Progenitor cell of endocrine pancreas (in vitro differentiated cells): ENCODE measurements around the gene CPNE2. TPM values are rescaled to one million over a fixed set of nuclear protein-coding genes. Genes with fewer than 3 reads are reported as not detected.

Source experiments
- DNase-seq: peaks from one replicate; pipeline ENCODE4 v3.0.0; 2021; ENCODE audit warnings: low spot score; ENCODE audit not compliant: unreplicated experiment
- H3K27ac Mint-ChIP-seq: 2 replicates; pipeline ENCODE4 v1.8.0; 2021; ENCODE audit warnings: mild to moderate bottlenecking, moderate library complexity, mixed read lengths
- H3K27me3 Mint-ChIP-seq: 2 replicates; pipeline ENCODE4 v1.8.0; 2021; ENCODE audit warnings: mixed read lengths
- H3K36me3 Mint-ChIP-seq: 2 replicates; pipeline ENCODE4 v1.8.0; 2022; ENCODE audit warnings: mixed read lengths; ENCODE audit not compliant: insufficient read depth
- H3K4me1 Mint-ChIP-seq: 2 replicates; pipeline ENCODE4 v1.8.0; 2021; ENCODE audit warnings: low read depth, mixed read lengths
- H3K4me3 Mint-ChIP-seq: 2 replicates; pipeline ENCODE4 v1.8.0; 2021; ENCODE audit warnings: low read depth, mild to moderate bottlenecking, moderate library complexity, mixed read lengths
- H3K9me3 Mint-ChIP-seq: 2 replicates; pipeline ENCODE4 v1.8.0; 2021; ENCODE audit warnings: low read depth, mixed read lengths
- total RNA-seq: library from RNA; stranded (reverse); gene quantifications from 2 replicates; pipeline ENCODE4 v1.2.1, GENCODE V29; 2021
- TF ChIP-seq, protein P1 (sequence below): fragments of 200-600 bp; sonication (generic); IDR thresholded peaks from one replicate; pipeline ENCODE4 v1.5.0; 2021; ENCODE audit warnings: antibody characterized with exemption, mild to moderate bottlenecking; ENCODE audit not compliant: unreplicated experiment

Gene CPNE2
- total RNA-seq, 1 donor from 2014 or later = 6.7 TPM

- Mint-ChIP-seq H3K36me3 (no peaks in the 10 kb centered on the region), H3K9me3 (no peaks in the 10 kb centered on the region), H3K27me3 (peaks cover 14% of the 10 kb centered on the region), H3K4me1 (peaks cover 3% of the 10 kb centered on the region), H3K27ac (no peak overlapping the region), H3K4me3 (no peak overlapping the region)
- no peak for DNase-seq
- TF ChIP-seq, protein P1, sequence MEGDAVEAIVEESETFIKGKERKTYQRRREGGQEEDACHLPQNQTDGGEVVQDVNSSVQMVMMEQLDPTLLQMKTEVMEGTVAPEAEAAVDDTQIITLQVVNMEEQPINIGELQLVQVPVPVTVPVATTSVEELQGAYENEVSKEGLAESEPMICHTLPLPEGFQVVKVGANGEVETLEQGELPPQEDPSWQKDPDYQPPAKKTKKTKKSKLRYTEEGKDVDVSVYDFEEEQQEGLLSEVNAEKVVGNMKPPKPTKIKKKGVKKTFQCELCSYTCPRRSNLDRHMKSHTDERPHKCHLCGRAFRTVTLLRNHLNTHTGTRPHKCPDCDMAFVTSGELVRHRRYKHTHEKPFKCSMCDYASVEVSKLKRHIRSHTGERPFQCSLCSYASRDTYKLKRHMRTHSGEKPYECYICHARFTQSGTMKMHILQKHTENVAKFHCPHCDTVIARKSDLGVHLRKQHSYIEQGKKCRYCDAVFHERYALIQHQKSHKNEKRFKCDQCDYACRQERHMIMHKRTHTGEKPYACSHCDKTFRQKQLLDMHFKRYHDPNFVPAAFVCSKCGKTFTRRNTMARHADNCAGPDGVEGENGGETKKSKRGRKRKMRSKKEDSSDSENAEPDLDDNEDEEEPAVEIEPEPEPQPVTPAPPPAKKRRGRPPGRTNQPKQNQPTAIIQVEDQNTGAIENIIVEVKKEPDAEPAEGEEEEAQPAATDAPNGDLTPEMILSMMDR = no peak
Measured at GRCh38 chr16:57143149-57143921, 51.0 kb downstream of the CPNE2 start.

DNA sequence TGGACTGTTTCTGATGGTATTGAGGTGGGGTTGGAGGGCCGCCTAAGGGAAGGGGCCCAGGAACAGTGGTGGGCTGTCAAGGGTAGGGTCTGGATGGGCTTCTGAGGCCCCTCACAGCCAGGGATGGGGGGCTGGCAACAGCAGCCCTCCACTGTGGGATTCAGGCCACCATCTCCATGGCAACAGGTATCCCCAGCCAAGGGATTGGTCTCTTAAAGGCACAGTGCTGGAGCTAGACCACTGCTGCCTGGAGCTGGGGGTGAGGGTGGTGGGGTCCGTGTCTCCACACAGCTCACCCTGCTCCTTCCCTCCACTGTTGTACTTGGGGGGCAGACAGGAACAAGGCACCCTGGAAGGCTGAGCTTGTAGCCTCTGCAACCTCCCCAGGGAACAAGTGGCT lies 51.6 kb downstream of the CPNE2 start:
- DNase-seq = no peak
- peaks cover 8% of the 10 kb centered on the region for H3K27me3 Mint-ChIP-seq
- H3K27ac Mint-ChIP-seq = no peak overlapping the region
- H3K9me3 Mint-ChIP-seq = no peaks in the 10 kb centered on the region
- no peak overlapping the region for H3K4me3 Mint-ChIP-seq
- H3K36me3 Mint-ChIP-seq = no peaks in the 10 kb centered on the region
- TF ChIP-seq, protein P1 = no peak
- peaks cover 3% of the 10 kb centered on the region for H3K4me1 Mint-ChIP-seq

DNA sequence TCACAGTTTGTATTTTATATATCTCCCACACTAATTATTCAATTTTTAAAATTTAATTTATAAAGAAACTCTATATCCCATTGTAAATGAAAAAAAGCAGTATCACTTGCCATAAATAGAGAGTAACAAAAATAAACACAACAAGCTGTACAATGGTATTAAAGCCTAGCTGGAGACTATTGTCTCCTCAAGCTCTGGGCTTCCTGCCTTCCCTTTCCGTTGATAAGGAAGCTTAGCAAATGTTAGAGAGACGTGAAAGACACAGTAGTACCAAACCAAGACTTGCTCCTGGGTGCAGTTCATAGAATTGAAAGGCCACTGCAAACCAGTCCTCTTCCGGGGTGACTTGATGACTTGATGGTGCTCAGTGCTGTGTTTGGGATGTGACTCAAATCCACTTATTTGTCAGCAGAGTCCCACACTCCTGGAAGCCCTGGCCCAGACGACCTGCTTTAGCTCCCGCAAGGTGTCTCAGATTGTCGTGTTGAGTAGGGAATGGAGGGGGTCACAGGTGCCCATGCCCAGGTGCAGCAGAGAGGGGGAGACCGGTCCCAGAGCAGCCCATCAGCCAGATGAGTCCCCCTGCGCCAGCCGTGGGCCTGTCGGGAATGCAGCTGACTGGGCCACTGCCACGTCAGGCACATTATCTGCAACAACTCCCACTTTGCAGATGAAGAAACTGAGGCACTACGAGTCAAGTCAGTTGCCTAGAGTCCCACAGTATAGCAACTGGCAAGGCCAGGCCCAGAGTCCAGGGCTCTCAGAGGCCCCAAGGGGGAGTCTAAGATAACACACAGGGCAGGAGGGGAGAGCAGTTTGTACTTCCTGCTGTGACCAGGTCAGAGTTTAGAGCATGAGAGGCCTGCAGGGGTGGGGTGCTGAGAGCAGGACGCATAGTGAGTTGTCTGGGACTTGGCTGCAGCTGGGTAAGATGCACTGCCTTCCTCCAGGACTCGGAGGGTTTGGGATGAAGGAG lies 53.0 kb downstream of the CPNE2 start:
- H3K4me3 Mint-ChIP-seq = no peak overlapping the region
- no peaks in the 10 kb centered on the region for H3K9me3 Mint-ChIP-seq
- no peak for DNase-seq
- no peak overlapping the region for H3K27ac Mint-ChIP-seq
- TF ChIP-seq, protein P1 = no peak
- no peaks in the 10 kb centered on the region for H3K36me3 Mint-ChIP-seq
- H3K4me1 Mint-ChIP-seq = peaks cover 3% of the 10 kb centered on the region
- no peaks in the 10 kb centered on the region for H3K27me3 Mint-ChIP-seq

- Mint-ChIP-seq H3K4me3 (no peak overlapping the region), H3K4me1 (peaks cover 3% of the 10 kb centered on the region), H3K27me3 (no peaks in the 10 kb centered on the region), H3K36me3 (no peaks in the 10 kb centered on the region), H3K27ac (no peak overlapping the region), H3K9me3 (no peaks in the 10 kb centered on the region)
- TF ChIP-seq, protein P1 = no peak
- no peak for DNase-seq
Measured at GRCh38 chr16:57146040-57146647, 53.8 kb downstream of the CPNE2 start.

- Mint-ChIP-seq H3K9me3 (no peaks in the 10 kb centered on the region), H3K36me3 (no peaks in the 10 kb centered on the region), H3K4me1 (peaks cover 3% of the 10 kb centered on the region), H3K27me3 (no peaks in the 10 kb centered on the region), H3K4me3 (no peak overlapping the region), H3K27ac (no peak overlapping the region)
- DNase-seq = no peak
- TF ChIP-seq, protein P1 = peak; percentile 46
Measured at GRCh38 chr16:57146735-57147134, 54.4 kb downstream of the CPNE2 start.
